GM18526 (cell line): Measurements from ENCODE around the gene OXCT2.

Source experiments
- POLR2A ChIP-seq: IDR thresholded peaks from 3 replicates; pipeline ENCODE4 v1.6.1; 2011; ENCODE audit not compliant: insufficient read length; ENCODE audit errors: extremely low read depth

The OXCT2 gene

GRCh38 chr1:39737546-39738169 is 33.5 kb downstream of the OXCT2 start:
- TF ChIP-seq POLR2A, result no peak

- TF ChIP-seq POLR2A, result no peak
Observed at GRCh38 chr1:39735731-39736130, 35.4 kb downstream of the OXCT2 start.

GRCh38 chr1:39733161-39733560 is 38.0 kb downstream of the OXCT2 start:
- TF ChIP-seq POLR2A, result no peak

DNA sequence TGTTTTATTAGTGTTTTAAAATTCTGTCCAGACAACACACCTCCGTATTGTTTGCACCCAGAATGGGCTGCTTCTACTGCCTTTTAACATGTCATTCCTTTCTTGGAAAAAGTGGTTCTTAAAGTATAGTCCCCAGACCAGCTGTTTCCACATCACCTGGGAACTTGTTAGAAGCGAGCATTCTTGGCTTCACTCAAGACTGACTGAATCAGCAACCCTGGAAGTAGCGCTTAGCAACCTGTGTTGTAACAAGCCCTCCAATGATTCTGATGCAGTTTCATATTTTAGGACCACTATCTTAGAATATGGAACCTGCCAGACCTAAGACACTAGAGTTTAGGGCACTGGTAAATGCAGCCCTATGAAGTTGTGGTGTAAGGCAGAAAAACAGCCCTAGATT is 38.4 kb downstream of the OXCT2 start:
- no peak for TF ChIP-seq POLR2A

GRCh38 chr1:39729842-39730241 is 41.3 kb downstream of the OXCT2 start:
- TF ChIP-seq POLR2A, result no peak

GRCh38 chr1:39729030-39729429 is 42.1 kb downstream of the OXCT2 start:
- no peak for TF ChIP-seq POLR2A

DNA sequence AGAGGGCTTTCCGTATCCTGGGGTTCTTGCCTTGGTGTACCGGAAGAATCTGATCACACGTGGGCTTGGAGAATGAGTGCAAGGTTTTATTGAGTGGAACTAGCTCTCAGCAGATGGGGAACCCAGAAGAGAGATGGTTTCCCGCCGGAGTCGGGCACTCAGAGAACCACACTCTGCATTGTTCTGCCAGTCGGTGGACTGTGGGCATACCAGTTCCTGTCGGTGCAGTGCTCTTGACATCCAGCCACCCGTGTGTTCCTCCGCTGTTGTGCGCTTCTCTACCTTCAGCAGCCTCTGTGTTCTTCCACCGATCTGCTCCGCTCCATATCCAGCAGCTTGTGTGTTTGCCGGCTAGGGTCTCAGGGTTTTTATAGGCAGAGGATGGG is 43.2 kb downstream of the OXCT2 start:
- TF ChIP-seq POLR2A, result no peak

DNA sequence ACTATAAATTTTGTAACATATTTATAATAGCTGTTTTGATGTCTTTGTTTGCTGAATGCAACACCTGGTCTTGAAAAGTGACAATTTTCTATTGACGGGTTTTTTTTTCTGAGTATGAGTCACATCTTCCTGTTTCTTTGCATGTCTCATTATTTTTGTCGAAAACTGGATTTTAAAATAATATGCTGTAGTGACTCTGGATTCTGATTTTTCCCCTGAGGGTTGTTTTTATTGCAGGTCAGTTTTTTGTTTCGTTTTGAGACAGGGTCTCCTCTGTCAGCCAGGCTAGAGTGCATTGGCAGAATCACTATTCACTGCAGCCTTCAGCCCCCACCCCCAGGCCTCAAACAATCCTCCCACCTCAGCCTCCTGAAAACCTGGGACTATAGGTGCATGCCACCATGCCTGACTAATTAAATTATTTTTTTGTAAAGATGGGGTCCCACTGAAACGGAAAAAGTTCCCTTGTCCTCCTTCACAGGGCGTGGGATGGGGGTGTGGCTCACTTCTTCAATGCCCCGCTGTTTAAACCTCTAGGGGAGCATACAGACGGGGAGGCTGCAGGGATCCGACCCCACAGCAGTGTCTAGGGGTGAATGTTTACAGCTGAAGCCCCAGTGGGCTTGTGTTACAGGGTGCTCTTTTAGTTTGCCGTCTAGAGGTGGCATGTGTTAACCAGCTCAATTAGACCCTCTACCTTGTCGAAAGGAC is 43.8 kb downstream of the OXCT2 start:
- no peak for TF ChIP-seq POLR2A

DNA sequence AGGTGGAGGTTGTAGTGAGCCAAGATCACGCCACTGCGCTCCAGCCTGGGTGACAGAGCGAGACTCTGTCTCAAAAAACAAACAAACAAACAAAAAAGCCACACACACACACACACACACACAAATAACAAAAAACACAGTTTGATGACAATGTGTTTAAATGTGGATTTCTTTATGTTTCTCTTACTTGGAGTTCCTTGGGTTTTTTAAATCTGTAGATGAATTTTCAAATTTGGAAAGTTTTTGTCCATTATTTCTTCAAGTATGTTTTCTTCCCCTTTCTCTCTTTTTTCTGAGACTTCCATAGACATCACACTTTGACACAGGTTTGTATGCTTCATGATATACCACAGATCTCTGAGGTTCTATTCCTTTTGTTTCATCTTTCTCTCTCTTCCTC is 44.5 kb downstream of the OXCT2 start:
- TF ChIP-seq POLR2A, result no peak

- no peak for TF ChIP-seq POLR2A
Observed at GRCh38 chr1:39722495-39722894, 48.7 kb downstream of the OXCT2 start.

- TF ChIP-seq POLR2A, result no peak
Observed at GRCh38 chr1:39721664-39722063, 49.5 kb downstream of the OXCT2 start.

DNA sequence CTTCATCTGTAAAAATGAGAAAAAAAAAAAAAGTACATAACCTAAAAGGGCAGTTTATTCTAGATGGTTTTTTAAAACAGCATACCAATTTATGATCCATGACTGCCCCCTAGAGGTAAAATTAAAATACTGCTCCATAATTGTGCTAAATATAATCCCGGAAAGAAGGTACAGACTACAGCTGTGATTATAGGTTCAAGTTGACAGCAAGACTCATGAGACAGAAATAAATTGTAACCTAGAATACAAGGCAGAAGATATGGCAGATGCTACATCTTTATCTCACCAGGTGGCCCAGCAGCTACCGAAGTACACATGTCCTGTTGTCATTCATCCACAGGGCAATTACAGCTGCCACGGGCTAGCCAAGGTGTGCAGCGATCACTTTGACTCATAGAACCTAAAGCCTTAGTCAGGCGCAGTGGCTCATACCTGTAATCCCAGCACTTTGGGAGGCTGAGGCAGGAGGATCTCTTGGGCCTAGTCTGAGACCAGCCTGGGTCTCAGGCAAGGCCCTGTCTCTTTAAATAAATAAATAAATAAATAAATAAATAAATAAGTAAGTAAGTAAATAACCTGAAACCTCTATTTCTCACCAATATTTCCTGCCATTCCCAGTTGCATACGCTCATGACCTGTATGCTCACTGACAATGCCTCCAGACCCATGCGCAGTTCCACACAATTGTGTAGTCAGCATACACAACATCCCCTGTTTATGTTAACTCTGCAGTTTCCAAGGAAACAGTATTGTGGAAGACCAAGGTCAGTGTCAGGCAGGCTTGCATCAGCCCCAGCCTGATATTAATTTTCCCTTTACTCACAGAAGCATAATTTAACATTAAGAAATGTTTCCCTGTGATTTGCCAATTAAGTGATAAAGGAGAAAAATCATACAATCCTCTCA is 50.8 kb downstream of the OXCT2 start:
- TF ChIP-seq POLR2A, result no peak
